Endothelial cell of umbilical vein (primary cell): ENCODE data around the gene DSE.

Source experiments
- CTCF ChIP-seq, 2 donors: IDR thresholded peaks; 1 replicate in 1 of 2; 2 replicates in 1 of 2; pipeline ENCODE4 v1.5.1; 2011; ENCODE audit warnings: low read length in 2 of 2, mild to moderate bottlenecking in 2 of 2, moderate library complexity in 2 of 2, control low read depth in 1 of 2, inconsistent platforms in 1 of 2, low read depth in 1 of 2; ENCODE audit not compliant: insufficient read depth in 1 of 2; ENCODE audit errors: extremely low read depth in 1 of 2
- EZH2 ChIP-seq: IDR thresholded peaks from 2 replicates; pipeline ENCODE4 v1.6.1; 2012; ENCODE audit warnings: borderline replicate concordance, low read depth, mild to moderate bottlenecking, moderate library complexity, low read length, inconsistent platforms; ENCODE audit not compliant: severe bottlenecking

GRCh38 chr6:116433206-116433712, 62.5 kb downstream of the DSE start:
- TF ChIP-seq CTCF (IDR thresholded peaks at IDR 0.05; ENCODE audit: extremely low read depth in 1 of 2, insufficient read depth in 1 of 2, low read depth in 1 of 2, low read length in 2 of 2) (no peak), EZH2 (no peak)
